ENCODE measurements around the gene ONECUT1. TPM values are rescaled to one million over a fixed set of nuclear protein-coding genes. Genes with fewer than 3 reads are reported as not detected.

The ONECUT1 gene
- total and polyA plus RNA-seq, 10 of the 15 experiments (the other 5 are each of a cell fraction or from before 2014, with no cell fraction given) = 0.28 TPM; not detected in 9

- in situ Hi-C loops (cut with MboI) = loop anchor here (5.0 kb wide), 2 partner anchors 405 to 480 kb away; no protein-coding TSS in a partner anchor
- TF ChIP-seq ZBTB4 (CRISPR knock-in tag; IDR thresholded peaks at IDR 0.05) (no peak), CBX3 (IDR thresholded peaks at IDR 0.05; ENCODE audit: borderline replicate concordance, low read depth) (no peak), E2F4 (IDR thresholded peaks at IDR 0.05; ENCODE audit: low read depth, low read length) (no peak), ZBED1 (IDR thresholded peaks at IDR 0.05; ENCODE audit: borderline replicate concordance) (no peak), NFIC (IDR thresholded peaks at IDR 0.05; ENCODE audit: low read depth, low read length) (no peak), ZZZ3 (IDR thresholded peaks at IDR 0.05; ENCODE audit: control insufficient read depth, insufficient read length, low read depth) (no peak), CBX5 (IDR thresholded peaks at IDR 0.05; ENCODE audit: low read depth) (no peak), POU2F2 (IDR thresholded peaks at IDR 0.05; ENCODE audit: borderline replicate concordance, low read depth, low read length) (no peak), SREBF2 (IDR thresholded peaks at IDR 0.05; ENCODE audit: low read length) (no peak), IKZF2 (IDR thresholded peaks at IDR 0.05) (no peak), MTA3 (IDR thresholded peaks at IDR 0.05; ENCODE audit: borderline replicate concordance, low read length) (no peak), CHD1 (IDR thresholded peaks at IDR 0.05; ENCODE audit: low read depth, low read length) (no peak), EED (IDR thresholded peaks at IDR 0.05; ENCODE audit: low read depth) (no peak), HDAC6 (IDR thresholded peaks at IDR 0.05; ENCODE audit: unreplicated experiment) (no peak)
- 74% methylated on average over 3 of the region's 3 CpGs for WGBS (ENCODE audit: insufficient coverage, insufficient replicate concordance, low lambda C conversion rate, missing lambda C conversion rate)
- H3K9me3 ChIP-seq (replicated peaks; ENCODE audit: control insufficient read depth, insufficient read depth, low read length) = no peaks in the 10 kb centered on the region
- H3K36me3 ChIP-seq (ENCODE audit: control insufficient read depth in 2 of 2, insufficient read depth in 2 of 2, low read length in 1 of 2) = no peaks in the 10 kb centered on the region
- no peak for ATAC-seq
- no peak overlapping the region for H3K4me2 ChIP-seq (ENCODE audit: control insufficient read depth, insufficient read depth)
- ChIA-PET SMC1A (ENCODE audit: uncharacterized antibody, unreplicated experiment) (interaction anchor here (1.2 to 7.7 kb wide), 5 partner anchors 266 to 483 kb away, joined by 3 to 143 read pairs (median 9); no protein-coding TSS in a partner anchor), RAD21 (ENCODE audit: unreplicated experiment) (interaction anchor here (2.2 to 7.6 kb wide), 3 partner anchors 400 to 474 kb away, joined by 7 to 121 read pairs (median 7); no protein-coding TSS in a partner anchor), CTCF (interaction anchor here (0.8 to 7.8 kb wide), 4 partner anchors 9 to 475 kb away, joined by 3 to 191 read pairs (median 6); no protein-coding TSS in a partner anchor), POLR2A (interaction anchor here (0.6 kb wide), 1 partner anchor 92 kb away, joined by 5 read pairs; no protein-coding TSS in a partner anchor)
- DNase-seq (ENCODE audit: low read depth, low spot score) = no peak
- no peaks in the 10 kb centered on the region for H4K20me1 ChIP-seq (ENCODE audit: control insufficient read depth, insufficient read depth)
- no peak for FAIRE-seq
- H3K27ac ChIP-seq (ENCODE audit: control insufficient read depth, insufficient read depth) = no peak overlapping the region
- peaks cover 9% of the 10 kb centered on the region; the same call in 1 of the 2 replicates for H3K4me1 ChIP-seq (ENCODE audit: control insufficient read depth, insufficient read depth, low read length)
- no peak overlapping the region for H3K4me3 ChIP-seq
- H3K79me2 ChIP-seq (ENCODE audit: control insufficient read depth, insufficient read depth, low read length) = no peaks in the 10 kb centered on the region
- no peak overlapping the region for H2AFZ ChIP-seq (ENCODE audit: control insufficient read depth, low read depth, low read length)
- BruUV-seq (replicated peaks) = no TSS peak
- H3K9ac ChIP-seq (ENCODE audit: control insufficient read depth, insufficient read depth, low read length) = no peak overlapping the region
- intact Hi-C loops (cut with micrococcal nuclease; ENCODE audit: unreplicated experiment) = loop anchor here (5.0 to 10.0 kb wide), 4 partner anchors 55 to 548 kb away; partner anchors contain the start of genes ARPP19 and ATOSA
- no peaks in the 10 kb centered on the region for H3K27me3 ChIP-seq (replicated peaks in 1 of 2; ENCODE audit: control insufficient read depth in 2 of 2, insufficient read depth in 2 of 2, low read length in 1 of 2)
These were observed 57.6 kb downstream of the ONECUT1 start for GRCh38 chr15:52732551-52732950.
